Gastrocnemius medialis (tissue), 4 donors: Measurements from ENCODE around the gene LZTR1.

Experiments
- CTCF ChIP-seq, 5 experiments: fragments of 450-650 bp in 3 of 5; fragments of 200-600 bp in 2 of 5; sonication (generic) in 2 of 5; IDR thresholded peaks in 4 of 5; conservative IDR thresholded peaks in 1 of 5; 1 replicate in 4 of 5; 2 replicates in 1 of 5; pipeline ENCODE4 v1.5.1; 2016 to 2019; ENCODE audit warnings: antibody characterized with exemption in 5 of 5, mild to moderate bottlenecking in 3 of 5, moderate library complexity in 3 of 5
- POLR2A ChIP-seq, 2 donors: fragments of 450-650 bp; IDR thresholded peaks; one replicate each; pipeline ENCODE4 v1.6.1; 2017; ENCODE audit warnings: antibody characterized with exemption in 2 of 2, mild to moderate bottlenecking in 2 of 2, moderate library complexity in 2 of 2

DNA sequence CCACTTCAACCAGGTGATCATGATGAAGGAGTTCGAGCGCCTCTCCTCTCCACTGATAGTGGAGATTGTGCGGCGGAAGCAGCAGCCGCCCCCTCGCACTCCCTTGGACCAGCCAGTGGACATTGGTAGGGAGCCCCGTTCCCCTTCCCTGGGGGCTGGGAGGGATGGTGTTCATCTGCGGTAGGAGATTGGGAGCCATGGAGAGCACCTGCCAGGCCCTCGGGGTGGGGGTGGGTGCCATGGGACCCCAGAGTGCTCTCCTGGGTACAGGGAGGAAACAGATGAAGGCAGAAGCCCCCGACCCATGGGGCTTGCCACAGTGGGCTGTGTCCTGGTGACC lies 12.8 kb downstream of the LZTR1 start:
- TF ChIP-seq POLR2A (IDR thresholded peaks at IDR 0.05) (no peak), CTCF (IDR thresholded peaks at IDR 0.05 in 4 of 5, conservative IDR thresholded peaks at IDR 0.05 in 1 of 5) (no peak)
